ENCODE measurements around the gene POLG2.

Gene POLG2

DNA sequence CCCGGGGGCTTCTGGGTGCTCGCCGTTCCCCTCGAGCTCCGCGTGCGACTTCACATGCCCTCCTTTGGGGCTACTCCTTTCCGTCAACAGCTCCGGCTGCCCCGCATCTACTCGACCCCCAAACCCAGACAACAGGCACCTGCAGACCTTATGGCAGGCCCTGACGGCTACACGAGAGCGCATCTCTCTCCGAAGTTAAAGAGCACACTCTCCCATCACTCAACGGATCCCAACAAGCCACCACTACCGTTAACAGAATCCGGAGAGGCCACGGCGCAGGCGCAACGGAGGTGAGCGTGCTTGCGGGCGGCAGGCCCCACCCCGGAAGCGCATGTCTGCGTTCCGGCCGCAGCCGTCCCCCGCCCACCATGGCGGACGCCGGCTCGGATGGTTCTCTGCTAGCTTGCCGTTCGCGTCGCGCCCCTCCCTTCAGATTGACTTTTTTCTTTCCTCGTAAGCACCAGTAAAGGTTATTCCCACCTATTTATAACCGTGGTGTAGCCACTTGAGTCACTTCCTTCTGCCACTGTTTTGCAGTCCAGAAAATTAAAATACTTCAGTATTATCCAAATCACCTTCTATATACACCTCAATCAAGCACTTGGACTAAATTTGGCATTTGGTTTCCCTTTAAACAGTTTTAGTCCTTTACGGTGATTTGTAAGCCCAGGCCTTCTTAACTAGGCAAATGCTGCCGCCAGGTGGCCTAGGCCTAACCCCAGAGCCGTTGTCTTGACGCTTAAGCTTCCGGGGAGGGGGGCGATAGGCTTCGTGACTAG is at the start of gene POLG2:
POLG2 (minus strand) TSS at position 269 of the 779 bp plus-strand sequence; CDS start at position 183, 86 bp downstream.
- Histone ChIP-seq H3K9me3 (ENCODE audit: control insufficient read depth in 1 of 2, low read length in 2 of 2) (no peaks in the 10 kb centered on the region), H3K27ac (ENCODE audit: low read length) (peak within 1 kb of the TSS; percentile 82), H3K4me3 (ENCODE audit: low read depth in 1 of 2, low read length in 2 of 2) (peak within 1 kb of the TSS; percentile 79 to 86), H3K27me3 (ENCODE audit: low read depth, low read length) (no peaks in the 10 kb centered on the region), H3K36me3 (ENCODE audit: control insufficient read depth in 1 of 2, insufficient read depth in 2 of 2, low read length in 2 of 2) (peaks cover 43 to 51% of the 10 kb centered on the region in 2 donors), H3K4me1 (ENCODE audit: control insufficient read depth in 1 of 2, insufficient read depth in 2 of 2, low read length in 2 of 2) (peaks cover under 1 to 64% of the 10 kb centered on the region in 2 donors)

DNA sequence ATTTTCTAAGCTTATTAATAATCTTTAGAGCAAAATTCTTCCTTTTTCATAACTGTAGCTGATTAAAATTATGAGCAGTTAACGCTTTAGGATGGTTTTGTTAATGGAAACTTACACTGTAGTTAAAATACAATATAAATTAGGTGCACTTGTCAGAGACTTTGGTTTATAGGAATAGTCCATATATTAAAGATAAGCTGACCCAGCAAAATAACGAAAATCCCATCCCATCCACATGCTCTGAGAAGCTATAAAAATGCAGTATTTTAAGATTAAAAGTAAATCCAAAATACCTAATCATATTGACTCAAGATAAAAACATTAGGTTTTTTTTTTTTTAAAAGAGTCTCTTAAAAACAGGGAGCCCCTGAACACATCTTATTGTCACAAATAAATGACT is 47.9 kb upstream of the POLG2 start:
- no peaks in the 10 kb centered on the region for H3K9me3 ChIP-seq (ENCODE audit: control insufficient read depth in 1 of 2, low read length in 2 of 2)
- H3K4me3 ChIP-seq (ENCODE audit: low read depth in 1 of 2, low read length in 2 of 2) = no peak overlapping the region
- H3K27me3 ChIP-seq (ENCODE audit: low read depth, low read length) = no peaks in the 10 kb centered on the region
- H3K27ac ChIP-seq (ENCODE audit: low read length) = no peak overlapping the region
- peaks cover 31 to 54% of the 10 kb centered on the region in 2 donors for H3K36me3 ChIP-seq (ENCODE audit: control insufficient read depth in 1 of 2, insufficient read depth in 2 of 2, low read length in 2 of 2)
- H3K4me1 ChIP-seq (ENCODE audit: control insufficient read depth in 1 of 2, insufficient read depth in 2 of 2, low read length in 2 of 2) = no peaks in the 10 kb centered on the region

DNA sequence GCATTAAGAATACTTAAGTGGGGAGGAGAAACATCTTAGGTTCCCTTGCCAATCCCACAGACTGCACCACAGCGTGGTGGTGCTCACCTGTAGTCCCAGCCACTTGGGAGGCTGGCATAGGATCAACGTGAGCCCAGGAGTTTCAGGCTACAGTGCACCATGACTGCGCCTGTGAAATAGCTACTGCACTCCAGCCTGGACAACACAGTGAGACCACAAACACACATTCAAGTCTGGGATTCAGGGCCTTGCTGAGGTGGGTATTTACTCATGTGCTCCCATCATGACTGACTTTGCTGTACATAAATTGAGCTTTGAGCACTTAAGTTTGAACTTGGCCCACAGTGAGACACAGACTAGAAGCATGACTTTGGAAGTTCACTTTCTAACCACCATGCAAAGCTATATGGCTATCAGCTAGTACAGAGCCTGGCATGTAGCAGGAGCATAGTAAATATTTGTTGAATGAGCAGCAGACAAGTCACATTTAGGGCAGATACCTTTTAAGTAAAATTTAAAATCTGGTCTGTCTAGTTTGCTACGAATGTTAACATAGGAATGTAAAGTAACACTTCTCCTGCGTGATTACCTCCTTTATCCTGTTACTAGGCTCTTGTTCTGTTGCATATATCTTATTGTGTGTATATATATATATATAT is 43.4 kb upstream of the POLG2 start:
- Histone ChIP-seq H3K9me3 (ENCODE audit: control insufficient read depth in 1 of 2, low read length in 2 of 2) (no peaks in the 10 kb centered on the region), H3K27ac (ENCODE audit: low read length) (no peak overlapping the region), H3K4me3 (ENCODE audit: low read depth in 1 of 2, low read length in 2 of 2) (no peak overlapping the region), H3K36me3 (ENCODE audit: control insufficient read depth in 1 of 2, insufficient read depth in 2 of 2, low read length in 2 of 2) (peaks cover 30 to 61% of the 10 kb centered on the region in 2 donors), H3K27me3 (ENCODE audit: low read depth, low read length) (no peaks in the 10 kb centered on the region), H3K4me1 (ENCODE audit: control insufficient read depth in 1 of 2, insufficient read depth in 2 of 2, low read length in 2 of 2) (no peaks in the 10 kb centered on the region)

DNA sequence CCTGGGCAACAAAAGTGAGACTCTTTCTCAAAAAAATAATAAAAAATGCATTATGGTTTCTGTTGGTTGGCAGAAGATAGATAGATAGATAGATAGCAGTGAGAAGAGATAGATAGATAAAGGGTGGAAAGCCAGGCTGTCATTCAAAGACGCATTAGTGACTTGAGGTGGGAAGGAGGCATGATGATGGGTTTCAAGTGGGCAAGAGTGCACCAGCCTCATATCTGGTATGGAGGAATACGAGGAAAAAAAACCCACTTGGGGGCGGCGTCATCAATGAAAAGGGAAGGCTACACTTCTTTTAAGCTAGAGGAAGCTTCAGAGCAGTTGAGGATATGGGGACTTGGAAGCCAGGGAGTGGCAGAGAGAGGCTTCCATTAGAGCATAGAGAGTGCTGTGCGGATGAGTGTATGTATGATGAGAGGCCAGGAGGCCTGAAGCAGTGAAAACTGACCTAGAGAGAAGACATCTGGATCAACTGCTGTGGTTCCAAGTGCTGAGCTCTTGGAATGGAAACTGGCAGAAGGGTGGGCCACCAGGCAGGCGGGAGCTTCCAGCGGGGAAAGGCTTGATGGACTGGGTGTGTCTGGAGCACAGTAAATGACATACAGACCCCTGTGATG is 41.8 kb upstream of the POLG2 start:
- no peaks in the 10 kb centered on the region for H3K9me3 ChIP-seq (ENCODE audit: control insufficient read depth in 1 of 2, low read length in 2 of 2)
- no peaks in the 10 kb centered on the region for H3K27me3 ChIP-seq (ENCODE audit: low read depth, low read length)
- no peaks in the 10 kb centered on the region for H3K4me1 ChIP-seq (ENCODE audit: control insufficient read depth in 1 of 2, insufficient read depth in 2 of 2, low read length in 2 of 2)
- H3K27ac ChIP-seq (ENCODE audit: low read length) = no peak overlapping the region
- no peak overlapping the region for H3K4me3 ChIP-seq (ENCODE audit: low read depth in 1 of 2, low read length in 2 of 2)
- H3K36me3 ChIP-seq (ENCODE audit: control insufficient read depth in 1 of 2, insufficient read depth in 2 of 2, low read length in 2 of 2) = peaks cover 41 to 65% of the 10 kb centered on the region in 2 donors

DNA sequence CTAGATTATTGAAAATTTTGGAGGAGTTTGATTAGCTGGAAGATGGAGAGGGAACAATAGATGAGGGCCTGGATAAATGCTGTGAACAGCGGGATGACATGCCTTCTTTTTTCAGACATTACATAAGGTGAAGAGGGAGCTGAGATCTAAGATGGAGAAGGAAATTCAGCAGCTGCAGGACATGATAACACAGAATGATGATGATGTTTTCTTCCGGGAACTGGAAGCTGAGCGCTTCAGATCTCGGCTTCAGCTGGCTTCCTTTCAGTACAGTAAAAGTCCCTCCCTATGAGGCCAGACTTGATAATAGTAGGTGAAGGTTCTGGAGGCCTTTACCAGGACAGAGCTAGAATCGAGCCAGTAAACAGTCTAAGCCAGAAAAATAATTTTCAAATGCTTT is 40.6 kb upstream of the POLG2 start:
- Histone ChIP-seq H3K27ac (ENCODE audit: low read length) (no peak overlapping the region), H3K27me3 (ENCODE audit: low read depth, low read length) (no peaks in the 10 kb centered on the region), H3K4me3 (ENCODE audit: low read depth in 1 of 2, low read length in 2 of 2) (no peak overlapping the region), H3K36me3 (ENCODE audit: control insufficient read depth in 1 of 2, insufficient read depth in 2 of 2, low read length in 2 of 2) (peaks cover 51 to 74% of the 10 kb centered on the region in 2 donors), H3K4me1 (ENCODE audit: control insufficient read depth in 1 of 2, insufficient read depth in 2 of 2, low read length in 2 of 2) (no peaks in the 10 kb centered on the region), H3K9me3 (ENCODE audit: control insufficient read depth in 1 of 2, low read length in 2 of 2) (no peaks in the 10 kb centered on the region)

DNA sequence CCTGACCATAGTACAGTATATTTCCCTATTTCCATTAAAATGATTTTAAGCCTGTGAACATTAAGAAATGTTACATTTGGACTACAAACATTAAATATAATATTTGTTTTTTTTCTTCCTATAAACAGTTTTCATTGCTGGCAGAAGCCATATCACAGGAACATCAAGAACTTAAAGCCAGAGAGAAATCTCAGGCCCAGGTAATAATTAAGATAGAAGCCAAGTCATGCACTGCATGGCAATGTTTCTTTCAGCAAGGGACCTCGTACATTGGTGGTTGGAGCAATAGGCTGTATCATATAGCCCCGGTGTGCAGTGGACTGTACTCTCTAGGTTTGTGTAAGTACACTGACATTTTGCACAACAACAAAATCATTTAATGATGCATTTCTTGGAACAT is 40.1 kb upstream of the POLG2 start:
- Histone ChIP-seq H3K36me3 (ENCODE audit: control insufficient read depth in 1 of 2, insufficient read depth in 2 of 2, low read length in 2 of 2) (peaks cover 54 to 74% of the 10 kb centered on the region in 2 donors), H3K9me3 (ENCODE audit: control insufficient read depth in 1 of 2, low read length in 2 of 2) (no peaks in the 10 kb centered on the region), H3K4me1 (ENCODE audit: control insufficient read depth in 1 of 2, insufficient read depth in 2 of 2, low read length in 2 of 2) (no peaks in the 10 kb centered on the region), H3K4me3 (ENCODE audit: low read depth in 1 of 2, low read length in 2 of 2) (no peak overlapping the region), H3K27me3 (ENCODE audit: low read depth, low read length) (no peaks in the 10 kb centered on the region), H3K27ac (ENCODE audit: low read length) (no peak overlapping the region)

DNA sequence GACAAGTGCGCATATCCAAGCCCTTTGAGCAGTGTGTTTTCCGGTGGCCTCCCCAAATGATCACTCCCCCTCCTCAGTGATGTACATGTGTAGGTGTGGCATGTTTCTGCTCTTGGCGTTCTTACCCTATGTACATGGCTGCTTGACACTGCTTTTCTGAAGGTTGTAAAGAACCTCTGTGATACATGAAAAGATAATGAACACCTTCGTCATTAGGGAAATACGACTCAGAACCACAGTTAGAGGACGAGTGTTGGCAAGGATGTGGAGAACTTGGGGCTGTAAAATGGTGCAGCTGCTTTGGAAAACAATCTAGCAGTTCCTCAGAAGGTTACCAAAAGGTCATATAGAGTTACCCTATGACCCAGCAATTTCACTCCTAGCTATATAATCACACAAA is 38.5 kb upstream of the POLG2 start:
- H3K36me3 ChIP-seq (ENCODE audit: control insufficient read depth in 1 of 2, insufficient read depth in 2 of 2, low read length in 2 of 2) = peaks cover 66 to 85% of the 10 kb centered on the region in 2 donors

DNA sequence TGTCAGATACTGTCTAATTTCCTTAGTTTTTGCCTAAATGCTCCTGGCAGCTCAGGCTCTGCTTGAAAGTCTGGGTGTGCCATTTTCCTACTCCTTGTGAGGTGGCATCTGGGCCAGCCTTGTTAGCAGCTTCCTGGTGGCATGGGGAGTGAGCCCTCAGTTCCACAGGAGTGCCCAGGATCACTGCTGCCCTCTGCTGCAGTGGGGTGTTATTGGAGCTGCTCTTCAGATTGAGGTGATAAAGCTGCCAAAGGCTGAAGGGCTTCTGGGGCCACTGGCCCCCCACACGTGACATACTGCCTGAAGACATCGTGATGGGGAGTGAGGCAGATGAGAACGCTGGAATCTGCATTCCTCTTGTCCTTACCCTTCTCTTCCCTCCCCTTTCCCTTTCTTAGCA is 37.3 kb upstream of the POLG2 start:
- Histone ChIP-seq H3K36me3 (ENCODE audit: control insufficient read depth in 1 of 2, insufficient read depth in 2 of 2, low read length in 2 of 2) (peaks cover 77 to 92% of the 10 kb centered on the region in 2 donors), H3K27me3 (ENCODE audit: low read depth, low read length) (no peaks in the 10 kb centered on the region), H3K9me3 (ENCODE audit: control insufficient read depth in 1 of 2, low read length in 2 of 2) (no peaks in the 10 kb centered on the region), H3K4me1 (ENCODE audit: control insufficient read depth in 1 of 2, insufficient read depth in 2 of 2, low read length in 2 of 2) (no peaks in the 10 kb centered on the region), H3K4me3 (ENCODE audit: low read depth in 1 of 2, low read length in 2 of 2) (no peak overlapping the region), H3K27ac (ENCODE audit: low read length) (no peak overlapping the region)

More for the DNA sequence above, 38.5 kb upstream of the POLG2 start:
- no peaks in the 10 kb centered on the region for H3K4me1 ChIP-seq (ENCODE audit: control insufficient read depth in 1 of 2, insufficient read depth in 2 of 2, low read length in 2 of 2)
- no peak overlapping the region for H3K27ac ChIP-seq (ENCODE audit: low read length)
- H3K27me3 ChIP-seq (ENCODE audit: low read depth, low read length) = no peaks in the 10 kb centered on the region
- H3K9me3 ChIP-seq (ENCODE audit: control insufficient read depth in 1 of 2, low read length in 2 of 2) = no peaks in the 10 kb centered on the region
- no peak overlapping the region for H3K4me3 ChIP-seq (ENCODE audit: low read depth in 1 of 2, low read length in 2 of 2)

DNA sequence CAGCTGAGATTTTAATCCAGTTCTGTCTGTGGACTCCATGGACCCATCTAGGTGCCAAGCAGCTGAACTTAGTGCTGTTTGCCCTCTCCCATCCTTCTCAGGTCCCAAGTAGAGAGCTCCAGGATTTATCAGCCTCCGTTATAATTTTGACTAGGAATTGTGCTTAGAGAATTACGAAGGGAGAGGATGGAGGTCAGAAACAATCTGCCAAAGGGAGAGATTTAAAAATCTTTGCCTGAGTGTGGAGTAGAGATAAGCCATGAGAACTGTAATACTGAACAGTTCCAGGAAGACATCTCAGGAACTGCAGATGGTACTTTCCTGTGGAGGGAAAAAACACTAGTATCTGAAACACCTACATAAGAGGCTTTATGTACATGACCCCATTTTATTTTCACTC is 36.9 kb upstream of the POLG2 start:
- Histone ChIP-seq H3K36me3 (ENCODE audit: control insufficient read depth in 1 of 2, insufficient read depth in 2 of 2, low read length in 2 of 2) (peaks cover 81 to 93% of the 10 kb centered on the region in 2 donors), H3K4me3 (ENCODE audit: low read depth in 1 of 2, low read length in 2 of 2) (no peak overlapping the region), H3K9me3 (ENCODE audit: control insufficient read depth in 1 of 2, low read length in 2 of 2) (no peaks in the 10 kb centered on the region), H3K27ac (ENCODE audit: low read length) (no peak overlapping the region), H3K4me1 (ENCODE audit: control insufficient read depth in 1 of 2, insufficient read depth in 2 of 2, low read length in 2 of 2) (no peaks in the 10 kb centered on the region), H3K27me3 (ENCODE audit: low read depth, low read length) (no peaks in the 10 kb centered on the region)

DNA sequence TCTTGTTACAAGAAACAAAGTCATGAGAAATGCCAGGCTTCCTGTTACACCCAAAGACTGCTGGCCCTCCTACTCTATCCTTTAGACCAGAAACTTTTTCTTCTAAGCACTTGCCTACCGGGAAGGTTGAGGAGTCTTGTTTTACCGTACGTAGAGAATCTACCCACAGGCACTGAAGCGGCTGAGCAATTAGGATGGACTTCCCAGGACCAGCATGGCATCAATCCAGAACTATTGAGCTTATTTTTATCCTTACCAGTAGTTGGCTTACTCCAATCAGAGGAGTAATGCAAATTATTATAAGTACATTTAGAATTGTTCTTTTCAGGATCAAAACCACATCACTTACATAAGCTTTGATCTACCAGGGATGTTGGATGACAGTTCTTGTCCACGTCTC is 35.6 kb upstream of the POLG2 start:
- Histone ChIP-seq H3K4me3 (ENCODE audit: low read depth in 1 of 2, low read length in 2 of 2) (no peak overlapping the region), H3K27ac (ENCODE audit: low read length) (no peak overlapping the region), H3K4me1 (ENCODE audit: control insufficient read depth in 1 of 2, insufficient read depth in 2 of 2, low read length in 2 of 2) (no peaks in the 10 kb centered on the region), H3K9me3 (ENCODE audit: control insufficient read depth in 1 of 2, low read length in 2 of 2) (no peaks in the 10 kb centered on the region), H3K27me3 (ENCODE audit: low read depth, low read length) (no peaks in the 10 kb centered on the region), H3K36me3 (ENCODE audit: control insufficient read depth in 1 of 2, insufficient read depth in 2 of 2, low read length in 2 of 2) (peaks cover 89 to 95% of the 10 kb centered on the region in 2 donors)

DNA sequence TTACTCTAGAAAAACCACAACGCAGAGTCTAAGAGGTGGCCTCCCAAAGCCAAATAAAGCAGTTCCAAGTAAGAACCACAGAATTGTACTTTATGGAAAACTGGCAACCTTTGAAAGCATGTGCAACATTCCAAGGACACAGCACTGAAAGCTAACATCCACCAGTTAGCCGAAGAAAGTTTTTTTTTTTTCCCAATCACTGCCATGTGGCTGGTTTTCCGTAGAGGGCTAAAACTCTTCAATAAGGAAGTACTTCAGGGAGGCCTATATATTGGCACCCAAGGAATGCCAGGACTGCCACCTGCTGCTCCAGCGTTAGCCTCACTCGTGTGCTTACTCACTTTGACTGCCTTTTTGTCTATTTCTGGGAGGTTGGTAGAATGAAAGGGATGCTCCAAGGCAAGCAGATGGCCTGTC is 35.1 kb upstream of the POLG2 start:
- no peaks in the 10 kb centered on the region for H3K27me3 ChIP-seq (ENCODE audit: low read depth, low read length)
- no peaks in the 10 kb centered on the region for H3K4me1 ChIP-seq (ENCODE audit: control insufficient read depth in 1 of 2, insufficient read depth in 2 of 2, low read length in 2 of 2)
- no peaks in the 10 kb centered on the region for H3K9me3 ChIP-seq (ENCODE audit: control insufficient read depth in 1 of 2, low read length in 2 of 2)
- peaks cover 86 to 95% of the 10 kb centered on the region in 2 donors for H3K36me3 ChIP-seq (ENCODE audit: control insufficient read depth in 1 of 2, insufficient read depth in 2 of 2, low read length in 2 of 2)
- no peak overlapping the region for H3K4me3 ChIP-seq (ENCODE audit: low read depth in 1 of 2, low read length in 2 of 2)
- no peak overlapping the region for H3K27ac ChIP-seq (ENCODE audit: low read length)

Measured in muscle layer of duodenum (tissue), 2 donors.